T-helper 1 cell treated with Interleukin-12 subunit alpha and Interleukin-12 subunit beta and Interleukin-4 antibody, amounts not matched to agents 30 ng/mL and 1 ng/mL, for 36 hours (primary cell): ENCODE results near the gene TGDS. TPM values are rescaled to one million over a fixed set of nuclear protein-coding genes. Genes with fewer than 3 reads are reported as not detected.
"Not testable (repeated sequence)": the region's sequence is repeated elsewhere in the genome, so short reads cannot be mapped to it uniquely, and the experiment has no call there.

Experiments
- intact Hi-C: fragments of 100-400 bp; cut with micrococcal nuclease; formaldehyde crosslinking; loops from one replicate; pipeline ENCODE4 v1.15.1; 2024
- total RNA-seq: library from RNA; stranded (reverse); gene quantifications from 2 replicates; pipeline ENCODE4 v1.2.3, GENCODE V29; 2022

The TGDS gene, protein sequence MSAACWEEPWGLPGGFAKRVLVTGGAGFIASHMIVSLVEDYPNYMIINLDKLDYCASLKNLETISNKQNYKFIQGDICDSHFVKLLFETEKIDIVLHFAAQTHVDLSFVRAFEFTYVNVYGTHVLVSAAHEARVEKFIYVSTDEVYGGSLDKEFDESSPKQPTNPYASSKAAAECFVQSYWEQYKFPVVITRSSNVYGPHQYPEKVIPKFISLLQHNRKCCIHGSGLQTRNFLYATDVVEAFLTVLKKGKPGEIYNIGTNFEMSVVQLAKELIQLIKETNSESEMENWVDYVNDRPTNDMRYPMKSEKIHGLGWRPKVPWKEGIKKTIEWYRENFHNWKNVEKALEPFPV
- total RNA-seq: 20.4 and 21.0 TPM in 2 replicates

DNA sequence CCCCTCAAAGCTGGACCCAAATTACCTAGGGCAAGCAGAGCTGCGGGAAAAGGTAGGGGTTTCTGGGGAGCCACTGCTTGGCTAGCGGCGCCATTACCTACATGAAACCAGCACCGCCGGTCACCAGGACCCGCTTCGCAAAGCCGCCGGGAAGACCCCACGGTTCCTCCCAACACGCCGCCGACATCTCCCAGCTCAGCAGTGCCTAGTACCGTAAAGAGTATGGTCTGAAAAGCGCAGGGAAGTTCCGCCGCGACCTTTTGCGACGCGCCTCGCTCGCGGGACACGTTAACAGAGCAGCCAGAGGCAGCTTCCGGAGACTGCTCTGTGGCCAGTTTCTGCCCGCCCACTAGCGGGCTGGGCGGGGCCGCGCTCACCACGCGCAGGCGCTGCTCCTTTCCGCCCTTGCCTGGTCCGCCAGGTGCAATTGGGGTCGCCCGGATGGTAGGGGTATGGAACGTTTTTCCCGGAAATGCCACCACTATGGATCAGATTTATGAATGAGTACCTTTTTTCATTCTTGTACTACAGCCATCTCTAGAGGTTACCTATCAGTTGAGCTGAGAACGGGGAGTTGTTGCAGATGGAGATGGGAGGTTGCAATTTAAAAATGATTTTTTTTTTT lies at the start of gene TGDS:
TGDS (minus strand) TSS at position 203 of the 625 bp plus-strand sequence; CDS start at position 187, 16 bp downstream.
- intact Hi-C loops: loop anchor here (1.0 to 5.0 kb wide), 8 partner anchors 7 to 1080 kb away; no protein-coding TSS in a partner anchor

DNA sequence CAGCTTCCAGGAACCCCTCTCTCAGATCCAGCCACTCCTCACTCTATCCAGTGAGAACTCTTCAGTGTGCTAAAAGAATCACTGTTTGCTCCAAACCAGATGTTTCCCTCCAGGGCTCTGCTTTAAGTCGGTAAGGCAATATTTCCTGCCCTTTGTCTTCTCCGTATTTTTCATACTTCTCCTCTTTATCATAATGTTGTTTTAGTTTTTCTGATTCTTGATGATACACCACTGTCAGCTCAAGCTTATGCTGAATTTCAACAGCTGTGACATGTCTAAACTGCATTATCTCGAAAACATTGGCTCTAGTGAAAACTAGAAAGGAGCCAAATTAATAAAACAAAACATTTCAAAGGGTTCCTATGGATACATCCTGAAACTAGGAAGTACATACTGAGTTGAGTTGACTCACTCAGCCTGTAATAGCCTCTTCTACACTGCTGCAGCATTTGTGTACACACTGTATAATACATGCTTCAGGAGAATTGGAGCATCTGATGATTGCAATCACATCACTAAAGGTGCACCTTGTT lies 45.5 kb upstream of the TGDS start:
- intact Hi-C loops: no loop called here

DNA sequence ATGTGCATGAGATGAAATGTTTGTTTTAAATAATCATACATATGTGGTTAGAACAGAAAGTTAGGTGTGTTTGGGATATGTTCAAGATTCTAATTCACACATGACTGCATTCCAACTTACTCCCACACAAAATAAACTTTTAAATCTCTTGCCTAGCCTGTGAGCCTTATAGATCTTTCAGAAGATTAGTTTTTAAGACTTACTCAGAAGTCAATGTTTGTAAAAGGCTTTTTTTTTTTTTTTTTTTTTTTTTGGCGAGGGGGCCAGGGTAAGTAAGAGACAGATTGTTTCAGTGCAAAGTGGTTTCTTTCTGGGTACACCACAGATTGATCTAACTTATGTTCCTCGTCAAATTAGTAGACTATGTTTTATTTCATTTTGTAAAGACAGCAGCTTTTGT lies 44.8 kb upstream of the TGDS start:
- intact Hi-C loops: no loop called here

GRCh38 chr13:94637677-94638076 lies 41.7 kb upstream of the TGDS start:
- intact Hi-C loops: not testable (repeated sequence)

- intact Hi-C loops: no loop called here
Observed at GRCh38 chr13:94636942-94637578, 41.1 kb upstream of the TGDS start.

GRCh38 chr13:94636096-94636495 lies 40.1 kb upstream of the TGDS start:
- intact Hi-C loops: not testable (repeated sequence)

- intact Hi-C loops: no loop called here
Observed at GRCh38 chr13:94632226-94632980, 36.5 kb upstream of the TGDS start.

- intact Hi-C loops: no loop called here
Observed at GRCh38 chr13:94630858-94631257, 34.9 kb upstream of the TGDS start.

DNA sequence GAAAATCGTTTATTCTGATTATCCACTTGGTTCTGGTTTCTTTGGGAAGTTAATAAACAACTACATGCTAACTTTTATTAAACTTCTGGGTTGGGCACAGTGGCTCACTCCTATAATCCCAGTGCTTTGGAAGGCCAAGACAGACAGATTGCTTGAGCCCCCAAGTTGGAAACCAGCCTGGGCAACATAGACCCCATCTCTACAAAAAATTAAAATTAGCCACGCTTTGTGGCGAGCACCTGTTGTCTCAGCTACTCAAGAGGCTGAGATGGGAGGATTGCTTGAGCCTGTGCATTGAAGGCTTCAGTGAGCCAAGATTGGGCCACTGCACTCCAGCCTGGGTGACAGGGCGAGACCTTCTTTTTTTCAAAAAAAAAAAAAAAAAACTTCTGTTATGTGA lies 27.4 kb upstream of the TGDS start:
- intact Hi-C loops: loop anchor here (5.0 to 10.0 kb wide), 2 partner anchors 561 to 759 kb away; no protein-coding TSS in a partner anchor

GRCh38 chr13:94622344-94622743 lies 26.4 kb upstream of the TGDS start:
- intact Hi-C loops: loop anchor here (5.0 to 10.0 kb wide), 2 partner anchors 562 to 760 kb away; no protein-coding TSS in a partner anchor

DNA sequence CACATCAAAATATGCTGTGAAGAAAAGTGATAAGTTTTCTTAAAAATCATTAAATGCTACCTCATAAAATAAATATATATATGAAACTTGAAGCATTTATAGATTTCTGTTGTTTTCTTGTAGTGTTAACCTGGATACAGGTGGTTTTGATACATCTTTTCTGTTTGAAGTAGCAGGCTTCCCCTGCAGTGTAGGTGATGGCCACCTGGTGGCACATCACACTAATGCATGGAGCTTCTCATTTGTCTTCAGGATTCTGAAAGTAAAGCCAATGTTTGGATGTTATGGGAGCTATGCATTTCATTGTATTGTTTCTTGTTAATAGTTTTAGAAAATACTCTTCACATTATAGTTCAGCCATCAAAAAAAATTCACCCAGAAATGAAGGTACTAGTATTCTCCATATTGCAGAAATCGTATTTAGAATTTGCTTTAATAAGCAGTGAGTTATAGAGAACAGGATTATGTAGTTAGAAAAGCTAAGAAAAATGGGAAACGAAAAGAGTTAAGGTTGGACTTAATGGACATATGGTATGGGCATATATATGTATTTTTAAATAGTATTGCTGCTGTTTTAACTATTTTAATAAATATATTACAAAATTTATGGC lies 24.4 kb upstream of the TGDS start:
- intact Hi-C loops: loop anchor here (1.0 to 10.0 kb wide), 6 partner anchors 36 to 858 kb away; no protein-coding TSS in a partner anchor

- intact Hi-C loops: loop anchor here (1.0 to 5.0 kb wide), 6 partner anchors 15 to 300 kb away; partner anchors contain the start of gene TGDS
Observed at GRCh38 chr13:94617389-94618000, 21.5 kb upstream of the TGDS start.

DNA sequence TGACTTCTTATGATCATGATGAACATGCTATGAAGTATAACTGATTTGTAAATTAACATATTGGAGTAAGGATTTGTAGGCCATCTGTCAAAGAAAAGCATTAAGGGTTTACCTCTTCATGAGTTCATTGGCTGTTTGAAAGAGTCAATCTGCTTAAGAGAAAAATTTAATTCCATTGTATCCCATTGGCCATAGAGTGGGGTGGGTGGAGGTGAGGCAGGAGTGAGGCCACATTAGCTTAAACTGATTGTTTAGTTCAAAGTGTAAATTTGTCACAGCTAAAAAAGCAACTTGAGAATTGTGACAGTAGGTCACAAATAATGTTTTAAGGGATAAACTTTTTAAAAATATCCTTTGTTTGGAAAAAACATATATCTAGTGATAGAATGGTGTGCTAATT lies 17.1 kb upstream of the TGDS start:
- intact Hi-C loops: no loop called here

- intact Hi-C loops: no loop called here
Observed at GRCh38 chr13:94612050-94612449, 16.1 kb upstream of the TGDS start.

DNA sequence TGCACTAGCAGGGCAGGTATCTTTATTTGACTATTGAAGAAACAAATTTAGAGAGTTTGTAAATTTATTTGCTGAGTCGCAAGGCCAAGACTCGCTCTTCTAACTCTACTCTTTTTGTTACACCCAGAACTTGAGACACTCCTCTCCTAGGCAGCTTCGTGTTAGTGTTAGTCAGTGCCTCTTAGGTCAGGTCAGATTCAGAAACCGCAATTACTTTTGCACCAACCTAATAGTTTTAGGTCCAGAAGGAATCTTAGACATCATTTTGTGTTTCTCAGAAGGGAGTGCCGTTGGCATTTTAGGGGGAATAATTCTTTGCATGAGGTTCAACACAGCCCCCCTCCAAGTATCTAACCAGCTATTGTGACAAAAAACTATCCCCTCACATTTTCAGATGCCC lies 14.5 kb upstream of the TGDS start:
- intact Hi-C loops: no loop called here

DNA sequence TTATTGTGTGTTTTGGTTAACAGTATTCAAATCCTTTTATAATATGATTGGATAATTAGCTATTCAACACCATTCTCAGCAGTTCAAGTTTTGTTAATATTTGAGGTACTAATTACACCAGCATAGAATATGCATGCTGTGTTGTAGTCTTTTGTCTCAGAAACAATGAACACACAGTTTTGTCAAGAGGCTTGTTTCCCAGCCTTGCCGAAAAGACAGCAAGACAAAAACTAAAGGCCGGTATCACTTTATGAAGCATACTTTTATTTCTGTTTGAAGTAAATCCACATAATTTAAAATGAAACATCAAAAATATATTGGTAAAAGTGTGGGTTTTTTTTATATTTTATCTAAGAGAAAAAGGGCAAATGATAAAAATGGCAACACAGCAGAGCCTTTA lies 13.2 kb upstream of the TGDS start:
- intact Hi-C loops: no loop called here

DNA sequence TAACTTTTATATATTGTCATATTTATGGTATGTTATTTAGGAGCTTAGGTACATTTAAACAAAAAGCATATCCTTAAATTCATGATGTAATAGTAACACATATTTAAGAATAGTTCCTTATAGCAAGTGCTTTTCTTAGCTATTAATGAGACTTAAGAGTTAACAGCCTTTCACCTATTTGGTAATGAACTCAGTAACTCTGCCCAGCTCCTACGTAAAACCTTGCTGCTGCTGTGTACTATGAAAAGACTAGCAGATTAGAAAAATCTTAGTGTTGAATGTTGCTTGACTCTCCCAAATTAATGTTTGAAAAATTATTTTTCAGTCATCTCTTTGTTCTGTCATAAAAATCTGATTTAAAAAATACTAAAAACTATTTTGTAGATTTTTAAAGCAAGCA lies 12.6 kb upstream of the TGDS start:
- intact Hi-C loops: loop anchor here (1.0 kb wide), 1 partner anchor 8 kb away; no protein-coding TSS in a partner anchor

GRCh38 chr13:94607939-94608338 lies 12.0 kb upstream of the TGDS start:
- intact Hi-C loops: loop anchor here (1.0 kb wide), 1 partner anchor 8 kb away; no protein-coding TSS in a partner anchor

- intact Hi-C loops: no loop called here
Observed at GRCh38 chr13:94607056-94607455, 11.1 kb upstream of the TGDS start.

DNA sequence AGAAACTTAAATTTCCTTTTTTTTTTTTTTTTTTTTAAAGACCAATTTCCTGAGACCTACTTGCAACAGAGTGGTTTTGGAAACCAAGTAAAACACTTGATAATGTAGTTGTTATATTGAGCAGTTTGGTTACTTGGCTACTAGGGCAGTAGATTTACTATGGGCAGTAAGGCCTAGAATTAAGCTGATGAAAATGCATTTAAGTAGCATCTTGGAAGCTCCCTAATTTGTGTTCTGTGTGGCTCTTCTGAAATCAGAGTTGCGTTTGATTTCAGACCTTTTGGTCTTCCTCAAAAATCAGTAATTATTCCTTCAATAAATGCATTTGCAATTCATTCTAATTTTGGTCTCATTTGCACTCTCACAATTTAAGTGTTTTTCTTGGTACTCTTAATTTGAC lies 6.5 kb upstream of the TGDS start:
- intact Hi-C loops: loop anchor here (1.0 to 2.0 kb wide), 2 partner anchors 15 to 280 kb away; no protein-coding TSS in a partner anchor
